Neural cell (in vitro differentiated cells): ENCODE measurements around the gene GOLPH3L. TPM values are rescaled to one million over a fixed set of nuclear protein-coding genes. Genes with fewer than 3 reads are reported as not detected.
"Not testable (repeated sequence)": the region's sequence is repeated elsewhere in the genome, so short reads cannot be mapped to it uniquely, and the experiment has no call there.

Experiments
- H2AFZ ChIP-seq: fragments of 200-600, 300-800 bp; sonication (generic), shearing (Covaris generic); 2 replicates; pipeline ENCODE4 v1.6.0; 2014; ENCODE audit warnings: low read depth, mild to moderate bottlenecking, antibody characterized with exemption, low read length, moderate library complexity
- H3F3A ChIP-seq: fragments of 200-600 bp; shearing (Covaris generic); 2 replicates; pipeline ENCODE4 v1.6.1; 2016; ENCODE audit warnings: mild to moderate bottlenecking, moderate library complexity, mixed read lengths, antibody characterized with exemption, low read length; ENCODE audit not compliant: insufficient read depth, poor library complexity, severe bottlenecking
- H3K27ac ChIP-seq: fragments of 200-600, 300-800 bp; sonication (generic), shearing (Covaris generic); 2 replicates; pipeline ENCODE4 v1.5.1; 2014; ENCODE audit warnings: mild to moderate bottlenecking, low read length, moderate library complexity
- H3K27me3 ChIP-seq: fragments of 300-800, 200-600 bp; sonication (generic), shearing (Covaris generic); 2 replicates; pipeline ENCODE4 v1.6.0; 2014; ENCODE audit warnings: mild to moderate bottlenecking, low read depth, low read length, moderate library complexity; ENCODE audit not compliant: insufficient read depth
- H3K36me3 ChIP-seq: fragments of 300-800, 200-600 bp; sonication (generic), shearing (Covaris generic); 2 replicates; pipeline ENCODE4 v1.5.1; 2014; ENCODE audit warnings: mild to moderate bottlenecking, antibody characterized with exemption, low read length, moderate library complexity; ENCODE audit not compliant: insufficient read depth
- H3K4me2 ChIP-seq: fragments of 300-800, 200-600 bp; sonication (generic), shearing (Covaris generic); 2 replicates; pipeline ENCODE4 v1.6.0; 2014; ENCODE audit warnings: mild to moderate bottlenecking, low read length
- H3K4me3 ChIP-seq: fragments of 300-800, 200-600 bp; sonication (generic), shearing (Covaris generic); 2 replicates; pipeline ENCODE4 v1.5.1; 2014; ENCODE audit warnings: mild to moderate bottlenecking, low read length, moderate library complexity
- H3K79me2 ChIP-seq: fragments of 200-600 bp; shearing (Covaris generic); replicated peaks from 2 replicates; pipeline ENCODE4 v1.6.0; 2014; ENCODE audit warnings: mild to moderate bottlenecking, low read length, moderate library complexity; ENCODE audit not compliant: insufficient read depth
- H3K9ac ChIP-seq: fragments of 300-800, 200-600 bp; sonication (generic), shearing (Covaris generic); 2 replicates; pipeline ENCODE4 v1.6.1; 2016; ENCODE audit warnings: mild to moderate bottlenecking, low read length, mixed read lengths
- H3K9me2 ChIP-seq: fragments of 200-600 bp; shearing (Covaris generic); 2 replicates; pipeline ENCODE4 v1.6.1; 2016; ENCODE audit warnings: mild to moderate bottlenecking, low read length, mixed read lengths; ENCODE audit not compliant: insufficient read depth
- H3K9me3 ChIP-seq: fragments of 200-600, 300-800 bp; sonication (generic), shearing (Covaris generic); 2 replicates; pipeline ENCODE4 v1.6.1; 2016; ENCODE audit warnings: mild to moderate bottlenecking, mixed run types, low read length, moderate library complexity, mixed read lengths
- H4K20me1 ChIP-seq: fragments of 200-600 bp; shearing (Covaris generic); 2 replicates; pipeline ENCODE4 v1.6.1; 2016; ENCODE audit warnings: mild to moderate bottlenecking, mixed run types; ENCODE audit not compliant: insufficient read depth
- EP300 ChIP-seq: fragments of 450-650 bp; conservative IDR thresholded peaks from 2 replicates; pipeline ENCODE4 v1.6.1; 2014; ENCODE audit warnings: antibody characterized with exemption, mild to moderate bottlenecking, moderate library complexity; ENCODE audit not compliant: poor library complexity, severe bottlenecking
- EZH2 ChIP-seq: fragments of 200-600, 300-800 bp; shearing (Covaris generic), sonication (generic); IDR thresholded peaks from 2 replicates; pipeline ENCODE4 v1.6.1; 2014; ENCODE audit warnings: antibody characterized with exemption, low read length, borderline replicate concordance, mild to moderate bottlenecking; ENCODE audit not compliant: insufficient read depth, poor library complexity, severe bottlenecking
- MXI1 ChIP-seq: fragments of 450-650 bp; conservative IDR thresholded peaks from 2 replicates; pipeline ENCODE4 v1.6.1; 2014; ENCODE audit warnings: antibody characterized with exemption, mild to moderate bottlenecking; ENCODE audit not compliant: poor library complexity, severe bottlenecking
- POLR2AphosphoS5 ChIP-seq: IDR thresholded peaks from 2 replicates; pipeline ENCODE4 v1.6.1; 2012
- RAD21 ChIP-seq: fragments of 450-650 bp; conservative IDR thresholded peaks from 2 replicates; pipeline ENCODE4 v1.6.1; 2014; ENCODE audit warnings: antibody characterized with exemption, mild to moderate bottlenecking, moderate library complexity
- REST ChIP-seq: IDR thresholded peaks from 2 replicates; pipeline ENCODE4 v1.6.1; 2012; ENCODE audit warnings: borderline replicate concordance
- SMC3 ChIP-seq: fragments of 450-650 bp; conservative IDR thresholded peaks from 2 replicates; pipeline ENCODE4 v1.6.1; 2014; ENCODE audit warnings: antibody characterized with exemption, mild to moderate bottlenecking, moderate library complexity; ENCODE audit not compliant: poor library complexity
- TAF1 ChIP-seq: IDR thresholded peaks from 2 replicates; pipeline ENCODE4 v1.6.1; 2012; ENCODE audit warnings: low read depth
- polyA plus RNA-seq: library from polyadenylated mRNA; depleted of rRNA; stranded (reverse); fragments of >200 nt; gene quantifications from 2 replicates; pipeline ENCODE4 v1.2.3, GENCODE V29; 2014
- TF ChIP-seq, protein P1 (sequence below): fragments of 450-650 bp; IDR thresholded peaks from 2 replicates; pipeline ENCODE4 v1.5.1; 2014; ENCODE audit warnings: antibody characterized with exemption, mild to moderate bottlenecking, moderate library complexity; ENCODE audit not compliant: poor library complexity, severe bottlenecking

GOLPH3L gene
- polyA plus RNA-seq, 1 donor from 2014 or later = 7.0 TPM

- Histone ChIP-seq H3K9ac (no peak overlapping the region), H3K79me2 (peaks cover 3% of the 10 kb centered on the region), H3K27me3 (no peaks in the 10 kb centered on the region), H3K27ac (no peak overlapping the region), H3K9me2 (no peaks in the 10 kb centered on the region), H3K4me3 (no peak overlapping the region), H3K36me3 (no peaks in the 10 kb centered on the region), H4K20me1 (no peaks in the 10 kb centered on the region), H2AFZ (no peak overlapping the region), H3F3A (no peaks in the 10 kb centered on the region), H3K9me3 (no peaks in the 10 kb centered on the region), H3K4me2 (no peak overlapping the region)
- TF ChIP-seq, protein P1, sequence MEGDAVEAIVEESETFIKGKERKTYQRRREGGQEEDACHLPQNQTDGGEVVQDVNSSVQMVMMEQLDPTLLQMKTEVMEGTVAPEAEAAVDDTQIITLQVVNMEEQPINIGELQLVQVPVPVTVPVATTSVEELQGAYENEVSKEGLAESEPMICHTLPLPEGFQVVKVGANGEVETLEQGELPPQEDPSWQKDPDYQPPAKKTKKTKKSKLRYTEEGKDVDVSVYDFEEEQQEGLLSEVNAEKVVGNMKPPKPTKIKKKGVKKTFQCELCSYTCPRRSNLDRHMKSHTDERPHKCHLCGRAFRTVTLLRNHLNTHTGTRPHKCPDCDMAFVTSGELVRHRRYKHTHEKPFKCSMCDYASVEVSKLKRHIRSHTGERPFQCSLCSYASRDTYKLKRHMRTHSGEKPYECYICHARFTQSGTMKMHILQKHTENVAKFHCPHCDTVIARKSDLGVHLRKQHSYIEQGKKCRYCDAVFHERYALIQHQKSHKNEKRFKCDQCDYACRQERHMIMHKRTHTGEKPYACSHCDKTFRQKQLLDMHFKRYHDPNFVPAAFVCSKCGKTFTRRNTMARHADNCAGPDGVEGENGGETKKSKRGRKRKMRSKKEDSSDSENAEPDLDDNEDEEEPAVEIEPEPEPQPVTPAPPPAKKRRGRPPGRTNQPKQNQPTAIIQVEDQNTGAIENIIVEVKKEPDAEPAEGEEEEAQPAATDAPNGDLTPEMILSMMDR = no peak
- TF ChIP-seq MXI1 = no peak
- no peak for TF ChIP-seq POLR2AphosphoS5
Observed at GRCh38 chr1:150603711-150604110, 93.2 kb downstream of the GOLPH3L start.

DNA sequence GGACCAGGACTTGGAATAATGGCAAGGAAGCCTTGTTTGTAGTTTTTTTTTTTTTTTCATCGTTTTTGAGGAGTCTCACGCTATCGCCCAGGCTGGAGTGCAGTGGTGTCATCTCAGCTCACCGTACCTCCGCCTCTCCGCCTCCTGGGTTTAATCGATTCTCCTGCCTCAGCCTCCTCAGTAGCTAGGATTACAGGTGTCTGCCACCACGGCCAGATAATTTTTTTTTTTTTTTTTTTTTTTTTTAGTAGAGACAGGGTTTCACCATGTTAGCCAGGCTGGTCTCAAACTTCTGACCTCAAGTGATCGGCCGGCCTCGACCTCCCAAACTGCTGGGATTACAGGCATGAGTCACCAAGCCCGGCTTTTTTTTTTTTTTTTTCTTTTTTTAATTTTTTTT, 94.6 kb downstream of the GOLPH3L start:
- H3F3A ChIP-seq, H3K36me3 ChIP-seq, H3K79me2 ChIP-seq, H3K9me2 ChIP-seq, H3K9ac ChIP-seq, H2AFZ ChIP-seq, H4K20me1 ChIP-seq, H3K4me3 ChIP-seq, H3K4me2 ChIP-seq, H3K9me3 ChIP-seq, H3K27me3 ChIP-seq, H3K27ac ChIP-seq: not testable (repeated sequence)

DNA sequence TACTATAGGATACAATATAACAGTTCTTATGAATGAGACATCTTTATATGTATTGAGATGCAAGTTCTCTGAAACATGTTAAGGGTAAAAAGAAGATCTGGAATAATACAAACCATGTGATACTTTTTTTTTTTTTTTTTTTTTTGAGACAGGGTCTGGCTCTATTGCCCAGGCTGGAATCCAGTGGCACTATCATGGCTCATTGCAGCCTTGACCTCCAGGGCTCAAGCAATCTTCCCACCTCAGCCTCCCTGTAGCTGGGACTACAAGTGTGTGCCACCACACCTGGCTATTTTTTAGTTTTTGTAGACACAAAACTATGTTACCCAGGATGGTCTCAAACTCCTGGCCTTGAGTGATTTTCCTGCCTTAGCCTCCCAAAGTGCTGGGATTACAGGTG, 95.4 kb downstream of the GOLPH3L start:
- Histone ChIP-seq H3F3A (no peaks in the 10 kb centered on the region), H3K27me3 (no peaks in the 10 kb centered on the region), H3K9me3 (no peaks in the 10 kb centered on the region), H3K79me2 (peaks cover under 1% of the 10 kb centered on the region), H3K4me3 (no peak overlapping the region), H3K27ac (no peak overlapping the region), H3K9me2 (no peaks in the 10 kb centered on the region), H3K4me2 (no peak overlapping the region), H3K36me3 (no peaks in the 10 kb centered on the region), H3K9ac (no peak overlapping the region), H2AFZ (no peak overlapping the region), H4K20me1 (no peaks in the 10 kb centered on the region)
- TF ChIP-seq MXI1 (no peak), REST (no peak), RAD21 (no peak), POLR2AphosphoS5 (no peak), EZH2 (no peak), EP300 (no peak), SMC3 (no peak), TAF1 (no peak)
- TF ChIP-seq, protein P1 = no peak

GRCh38 chr1:150598346-150598745, 98.6 kb downstream of the GOLPH3L start:
- not testable (repeated sequence) for H3K9me2 ChIP-seq, H3K9ac ChIP-seq, H3K4me3 ChIP-seq, H3K27ac ChIP-seq, H4K20me1 ChIP-seq, H3K4me2 ChIP-seq, H2AFZ ChIP-seq, H3K79me2 ChIP-seq, H3K27me3 ChIP-seq, H3K9me3 ChIP-seq, H3K36me3 ChIP-seq, H3F3A ChIP-seq
